Calu3 (cell line): ENCODE data around the gene TRPV4. TPM values are rescaled to one million over a fixed set of nuclear protein-coding genes. Genes with fewer than 3 reads are reported as not detected.

ENCODE experiments used
- BruUV-seq: library from RNA; stranded (reverse); fragments of 400-500 nt; replicated peaks from 2 replicates; lab custom pipeline; 2021; lab: Mats Ljungman, UMichigan
- CTCF ChIA-PET: fragments of 300-600 bp; sonication (Branson Sonifier 250); formaldehyde crosslinking; loops from one replicate; lab custom pipeline; 2022; ENCODE audit warnings: antibody characterized with exemption; lab: Charles Lee
- DNase-seq: peaks from one replicate; pipeline ENCODE4 v3.0.0; 2022
- H3K27ac Mint-ChIP-seq: one replicate; pipeline ENCODE4 v1.8.0; 2022; ENCODE audit warnings: mixed read lengths; ENCODE audit not compliant: unreplicated experiment
- H3K27me3 Mint-ChIP-seq: one replicate; pipeline ENCODE4 v1.8.0; 2022; ENCODE audit warnings: mixed read lengths; ENCODE audit not compliant: unreplicated experiment
- H3K36me3 Mint-ChIP-seq: one replicate; pipeline ENCODE4 v1.8.0; 2022; ENCODE audit warnings: mild to moderate bottlenecking, moderate library complexity, mixed read lengths; ENCODE audit not compliant: insufficient read depth, unreplicated experiment
- H3K4me1 Mint-ChIP-seq: one replicate; pipeline ENCODE4 v1.8.0; 2022; ENCODE audit warnings: mild to moderate bottlenecking, low read depth, mixed read lengths; ENCODE audit not compliant: unreplicated experiment
- H3K4me3 Mint-ChIP-seq: one replicate; pipeline ENCODE4 v1.8.0; 2022; ENCODE audit warnings: mild to moderate bottlenecking, low read depth, moderate library complexity, mixed read lengths; ENCODE audit not compliant: unreplicated experiment
- H3K9me3 Mint-ChIP-seq: one replicate; pipeline ENCODE4 v1.8.0; 2022; ENCODE audit warnings: low read depth, mixed read lengths; ENCODE audit not compliant: unreplicated experiment
- CTCF ChIP-seq: fragments of 200-600 bp; IDR thresholded peaks from one replicate; pipeline ENCODE4 v1.8.0; 2022; ENCODE audit warnings: antibody characterized with exemption; ENCODE audit not compliant: unreplicated experiment
- intact Hi-C: fragments of 100-400 bp; cut with micrococcal nuclease; formaldehyde crosslinking; loops from one replicate; pipeline ENCODE4 v1.10.0; 2022; ENCODE audit not compliant: unreplicated experiment
- microRNA-seq: library from miRNA; unstranded; fragments of <30 nt; microRNA quantifications from one replicate; pipeline ENCODE4 v1.2.0, GENCODE V29; 2022
- total RNA-seq: library from RNA; stranded (reverse); gene quantifications from 2 replicates; pipeline ENCODE4 v1.2.3, GENCODE V29; 2022

Gene TRPV4
- total RNA-seq, 1 experiment from 2014 or later: 25.3 TPM

GRCh38 chr12:109736552-109737108, 96.6 kb downstream of the TRPV4 start:
- CTCF ChIA-PET: no interaction called here
- DNase-seq: peak; percentile 38
- Mint-ChIP-seq H3K27ac (no peak overlapping the region), H3K27me3 (peaks cover 32% of the 10 kb centered on the region), H3K9me3 (no peaks in the 10 kb centered on the region), H3K4me1 (peaks cover 25% of the 10 kb centered on the region), H3K4me3 (no peak overlapping the region), H3K36me3 (no peaks in the 10 kb centered on the region)
- intact Hi-C loops: no loop called here
- no TSS peak for BruUV-seq
- TF ChIP-seq CTCF: no peak

- no TSS peak for BruUV-seq
- no peak for TF ChIP-seq CTCF
- Mint-ChIP-seq H3K36me3 (no peaks in the 10 kb centered on the region), H3K27me3 (peaks cover 27% of the 10 kb centered on the region), H3K9me3 (no peaks in the 10 kb centered on the region), H3K4me1 (peaks cover 25% of the 10 kb centered on the region), H3K27ac (no peak overlapping the region), H3K4me3 (no peak overlapping the region)
- intact Hi-C loops: no loop called here
- CTCF ChIA-PET: no interaction called here
- no peak for DNase-seq
Measured at GRCh38 chr12:109735825-109736551, 97.2 kb downstream of the TRPV4 start.

- H3K27ac Mint-ChIP-seq: no peak overlapping the region
- peaks cover 25% of the 10 kb centered on the region for H3K4me1 Mint-ChIP-seq
- H3K36me3 Mint-ChIP-seq: no peaks in the 10 kb centered on the region
- H3K27me3 Mint-ChIP-seq: peaks cover 23% of the 10 kb centered on the region
- intact Hi-C loops: no loop called here
- H3K4me3 Mint-ChIP-seq: no peak overlapping the region
- no TSS peak for BruUV-seq
- no peak for DNase-seq
- no peak for TF ChIP-seq CTCF
- CTCF ChIA-PET: no interaction called here
- no peaks in the 10 kb centered on the region for H3K9me3 Mint-ChIP-seq
Measured at GRCh38 chr12:109735051-109735521, 98.1 kb downstream of the TRPV4 start.

- no peak overlapping the region for H3K4me3 Mint-ChIP-seq
- peaks cover 29% of the 10 kb centered on the region for H3K27me3 Mint-ChIP-seq
- H3K9me3 Mint-ChIP-seq: no peaks in the 10 kb centered on the region
- H3K4me1 Mint-ChIP-seq: peaks cover 22% of the 10 kb centered on the region
- H3K27ac Mint-ChIP-seq: no peak overlapping the region
- TF ChIP-seq CTCF: no peak
- CTCF ChIA-PET: no interaction called here
- no peak for DNase-seq
- no peaks in the 10 kb centered on the region for H3K36me3 Mint-ChIP-seq
- BruUV-seq: no TSS peak
- intact Hi-C loops: no loop called here
Measured at GRCh38 chr12:109734219-109735000, 98.8 kb downstream of the TRPV4 start.

Small RNA genes within 50 kb of the gene (microRNA-seq; reads per million reads assigned to microRNA genes)
- not detected for gene MIR4497

Other genes starting within 250 kb of the TRPV4 start
- gene FAM222A, start 119.6 kb downstream of the TRPV4 start, total RNA-seq: 2.4 and 3.1 TPM in 2 replicates
- 25.7 and 27.7 TPM in 2 replicates for gene GLTP, start 47.1 kb upstream of the TRPV4 start, total RNA-seq
- gene TCHP, start 66.9 kb upstream of the TRPV4 start, total RNA-seq: 28.0 and 28.8 TPM in 2 replicates
- gene GIT2, start 163.0 kb upstream of the TRPV4 start, total RNA-seq: 56.0 TPM in 2 replicates
- 34.5 and 40.4 TPM in 2 replicates for gene ANKRD13A, start 166.0 kb upstream of the TRPV4 start, total RNA-seq
- 14.2 and 14.7 TPM in 2 replicates for gene C12orf76, start 215.1 kb upstream of the TRPV4 start, total RNA-seq